ENCODE results near the gene NAGLU.

DNA sequence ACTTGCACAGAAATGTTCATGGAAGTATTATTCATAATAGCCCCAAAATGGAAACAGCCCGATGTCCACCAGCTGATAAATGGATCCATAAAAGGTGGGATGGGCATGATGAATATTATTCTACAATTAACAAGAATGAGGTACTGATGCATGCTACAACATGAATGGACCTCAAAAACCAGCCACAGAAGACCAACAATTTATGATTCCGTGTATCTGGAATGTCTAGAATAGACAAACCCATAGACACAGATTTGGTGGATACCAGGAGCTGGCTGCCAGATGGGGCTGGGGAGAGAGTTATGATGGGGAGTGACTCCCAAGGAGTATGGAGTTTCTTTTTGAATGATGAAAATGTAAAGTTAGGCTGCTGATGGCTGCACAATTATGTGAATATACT lies 10.8 kb upstream of the NAGLU start:
- TF ChIP-seq POLR2AphosphoS5 (IDR thresholded peaks at IDR 0.05; ENCODE audit: borderline replicate concordance, low read depth, low read length), result no peak
- TF ChIP-seq EZH2 (IDR thresholded peaks at IDR 0.05), result no peak
- TF ChIP-seq FOXP2 (optimal IDR thresholded peaks at IDR 0.05; ENCODE audit: control extremely low read depth, extremely low read length, insufficient read depth), result no peak
